Measurements from ENCODE around the gene SNX25. TPM values are rescaled to one million over a fixed set of nuclear protein-coding genes. Genes with fewer than 3 reads are reported as not detected.

SNX25 gene
- total and polyA plus RNA-seq, 3 donors from 2014 or later, result 20.2 to 50.5 (median 45.0) TPM

GRCh38 chr4:185259719-185260118 lies 50.3 kb downstream of the SNX25 start:
- Histone ChIP-seq H3K36me3 (ENCODE audit: low read depth, missing control alignments) (no peaks in the 10 kb centered on the region), H3K4me1 (peaks cover 5% of the 10 kb centered on the region), H3K27ac (no peak overlapping the region), H3K27me3 (no peaks in the 10 kb centered on the region), H3K9me3 (no peaks in the 10 kb centered on the region), H3K4me3 (no peak overlapping the region)
- 88 to 91% methylated on average over 8 of the region's 8 CpGs for WGBS, 2 donors
- DNase-seq, result no peak
- TF ChIP-seq POLR2A (IDR thresholded peaks at IDR 0.05), result no peak
- TF ChIP-seq, protein P1, sequence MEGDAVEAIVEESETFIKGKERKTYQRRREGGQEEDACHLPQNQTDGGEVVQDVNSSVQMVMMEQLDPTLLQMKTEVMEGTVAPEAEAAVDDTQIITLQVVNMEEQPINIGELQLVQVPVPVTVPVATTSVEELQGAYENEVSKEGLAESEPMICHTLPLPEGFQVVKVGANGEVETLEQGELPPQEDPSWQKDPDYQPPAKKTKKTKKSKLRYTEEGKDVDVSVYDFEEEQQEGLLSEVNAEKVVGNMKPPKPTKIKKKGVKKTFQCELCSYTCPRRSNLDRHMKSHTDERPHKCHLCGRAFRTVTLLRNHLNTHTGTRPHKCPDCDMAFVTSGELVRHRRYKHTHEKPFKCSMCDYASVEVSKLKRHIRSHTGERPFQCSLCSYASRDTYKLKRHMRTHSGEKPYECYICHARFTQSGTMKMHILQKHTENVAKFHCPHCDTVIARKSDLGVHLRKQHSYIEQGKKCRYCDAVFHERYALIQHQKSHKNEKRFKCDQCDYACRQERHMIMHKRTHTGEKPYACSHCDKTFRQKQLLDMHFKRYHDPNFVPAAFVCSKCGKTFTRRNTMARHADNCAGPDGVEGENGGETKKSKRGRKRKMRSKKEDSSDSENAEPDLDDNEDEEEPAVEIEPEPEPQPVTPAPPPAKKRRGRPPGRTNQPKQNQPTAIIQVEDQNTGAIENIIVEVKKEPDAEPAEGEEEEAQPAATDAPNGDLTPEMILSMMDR (IDR thresholded peaks at IDR 0.05), result no peak
- intact Hi-C loops (cut with DNase I; ENCODE audit: low total_unique reads), result no loop called here

DNA sequence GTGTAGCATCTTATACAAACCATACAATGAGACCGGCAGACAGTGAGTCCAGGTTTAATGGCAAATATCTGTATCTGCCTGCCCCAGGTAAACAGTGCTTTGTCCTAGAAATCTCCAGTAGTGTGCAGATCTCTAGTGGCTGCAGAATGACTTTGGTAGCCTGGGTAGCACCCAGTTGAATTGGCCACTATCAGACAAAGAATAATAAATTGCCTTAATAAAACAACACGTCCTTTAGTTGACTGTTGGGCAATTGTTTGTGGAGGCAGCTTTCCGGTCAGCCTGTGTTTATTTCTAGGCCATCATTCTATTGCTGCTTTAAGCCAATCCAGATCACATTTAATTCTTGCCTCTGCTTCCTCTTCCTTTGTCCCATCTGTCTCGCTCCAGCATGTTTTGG lies 52.5 kb downstream of the SNX25 start:
- 83 to 90% methylated on average over 4 of the region's 4 CpGs for WGBS, 2 donors
- no peaks in the 10 kb centered on the region for H3K27me3 ChIP-seq
- no peak for DNase-seq
- H3K9me3 ChIP-seq, result no peaks in the 10 kb centered on the region
- no peaks in the 10 kb centered on the region for H3K36me3 ChIP-seq (ENCODE audit: low read depth, missing control alignments)
- TF ChIP-seq, protein P1 (IDR thresholded peaks at IDR 0.05), result no peak
- TF ChIP-seq POLR2A (IDR thresholded peaks at IDR 0.05), result no peak
- peaks cover 2% of the 10 kb centered on the region for H3K4me1 ChIP-seq
- H3K4me3 ChIP-seq, result no peak overlapping the region
- no peak overlapping the region for H3K27ac ChIP-seq
- intact Hi-C loops (cut with DNase I; ENCODE audit: low total_unique reads), result no loop called here

DNA sequence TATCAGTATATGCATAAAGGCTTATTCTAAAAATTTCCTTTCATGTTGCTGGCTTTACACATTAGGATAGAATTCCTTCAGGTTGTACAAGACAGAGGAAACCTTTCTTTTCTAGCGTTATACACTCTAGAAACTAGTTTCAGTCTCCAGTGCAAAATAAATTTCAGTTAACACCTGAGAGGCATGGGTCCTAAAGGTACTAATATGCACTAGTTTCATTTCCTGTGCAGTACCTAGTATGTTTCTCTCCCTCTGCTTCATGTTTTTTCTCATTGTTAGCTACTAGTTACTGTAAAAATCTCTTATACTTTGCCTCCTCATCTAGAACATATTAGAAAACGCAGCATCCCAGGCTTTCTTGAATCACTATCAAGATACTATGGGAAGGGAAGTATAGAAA lies 54.0 kb downstream of the SNX25 start:
- 85 to 93% methylated on average over 2 of the region's 2 CpGs for WGBS, 2 donors
- TF ChIP-seq, protein P1 (IDR thresholded peaks at IDR 0.05), result no peak
- no peak for TF ChIP-seq POLR2A (IDR thresholded peaks at IDR 0.05)
- H3K9me3 ChIP-seq, result no peaks in the 10 kb centered on the region
- intact Hi-C loops (cut with DNase I; ENCODE audit: low total_unique reads), result no loop called here
- no peak overlapping the region for H3K4me3 ChIP-seq
- no peak for DNase-seq
- H3K36me3 ChIP-seq (ENCODE audit: low read depth, missing control alignments), result no peaks in the 10 kb centered on the region
- no peaks in the 10 kb centered on the region for H3K27me3 ChIP-seq
- peaks cover 2% of the 10 kb centered on the region for H3K4me1 ChIP-seq
- H3K27ac ChIP-seq, result no peak overlapping the region

DNA sequence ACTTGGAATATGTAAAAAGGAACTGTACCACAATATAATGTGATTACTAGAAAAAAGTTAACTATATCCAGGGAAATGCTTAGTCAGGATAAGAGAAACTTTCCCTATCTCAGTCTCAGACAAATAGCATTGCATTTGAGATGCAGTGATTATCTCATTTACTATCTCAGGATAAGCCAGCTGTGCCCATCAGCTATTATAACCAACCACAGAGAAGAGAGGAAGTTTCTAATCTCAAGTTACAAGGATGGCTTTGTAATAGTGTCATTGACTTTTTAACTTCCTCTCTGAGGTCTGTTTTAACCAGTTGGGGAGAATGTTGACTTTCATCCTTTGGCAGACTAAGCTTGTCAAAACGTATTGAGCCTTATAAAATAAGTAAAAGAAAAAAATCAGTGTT lies 56.5 kb downstream of the SNX25 start:
- DNase-seq, result no peak
- no peaks in the 10 kb centered on the region for H3K27me3 ChIP-seq
- no peaks in the 10 kb centered on the region for H3K9me3 ChIP-seq
- H3K36me3 ChIP-seq (ENCODE audit: low read depth, missing control alignments), result no peaks in the 10 kb centered on the region
- no peaks in the 10 kb centered on the region for H3K4me1 ChIP-seq
- no peak overlapping the region for H3K4me3 ChIP-seq
- WGBS, 2 donors, result 57 to 72% methylated on average over 1 of the region's 1 CpG
- H3K27ac ChIP-seq, result no peak overlapping the region
- TF ChIP-seq, protein P1 (IDR thresholded peaks at IDR 0.05), result no peak
- no peak for TF ChIP-seq POLR2A (IDR thresholded peaks at IDR 0.05)
- intact Hi-C loops (cut with DNase I; ENCODE audit: low total_unique reads), result no loop called here

DNA sequence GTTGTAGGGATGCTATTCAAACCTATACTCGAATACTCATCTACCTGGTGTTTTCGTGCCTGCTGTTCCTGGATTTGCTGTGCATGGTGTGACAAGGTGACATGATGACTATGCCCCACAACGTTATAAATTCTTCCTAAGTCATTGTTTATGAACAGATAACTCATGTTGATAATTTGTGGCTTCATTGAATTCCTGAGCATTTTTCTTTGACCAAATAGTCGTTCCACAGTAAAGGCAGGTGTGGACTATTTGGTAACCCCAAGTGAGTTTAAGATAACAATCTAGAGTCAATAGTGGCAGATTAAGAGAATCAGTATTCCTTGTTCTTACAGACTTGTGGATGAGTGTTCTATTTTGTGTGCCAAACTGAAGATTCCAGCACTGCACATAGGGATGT lies 59.9 kb downstream of the SNX25 start:
- intact Hi-C loops (cut with DNase I; ENCODE audit: low total_unique reads), result no loop called here
- TF ChIP-seq POLR2A (IDR thresholded peaks at IDR 0.05), result no peak
- TF ChIP-seq, protein P1 (IDR thresholded peaks at IDR 0.05), result no peak
- Histone ChIP-seq H3K27ac (no peak overlapping the region), H3K9me3 (no peaks in the 10 kb centered on the region), H3K4me3 (no peak overlapping the region), H3K27me3 (no peaks in the 10 kb centered on the region), H3K36me3 (ENCODE audit: low read depth, missing control alignments) (no peaks in the 10 kb centered on the region), H3K4me1 (no peaks in the 10 kb centered on the region)
- 74 to 90% methylated on average over 4 of the region's 4 CpGs for WGBS, 2 donors
- DNase-seq, result no peak
